HAP-1 (cell line): ENCODE results near the gene PLCD1.

Experiments used
- DNase-seq, 2 experiments: peaks; one replicate each; pipeline ENCODE4 v3.0.0-alpha.2; 2016 to 2020; ENCODE audit warnings: low spot score in 2 of 2
- H3K27me3 ChIP-seq: fragments of 250-450 bp; sonication (Bioruptor Pico); 2 replicates; pipeline ENCODE4 v1.5.1; 2020; ENCODE audit warnings: low read depth, mild to moderate bottlenecking, moderate library complexity
- H3K36me3 ChIP-seq: fragments of 250-450 bp; sonication (Bioruptor Pico); replicated peaks from 2 replicates; pipeline ENCODE4 v1.5.1; 2020; ENCODE audit warnings: mild to moderate bottlenecking
- H3K4me1 ChIP-seq: fragments of 250-450 bp; sonication (Bioruptor Pico); 2 replicates; pipeline ENCODE4 v1.5.1; 2020; ENCODE audit warnings: mild to moderate bottlenecking
- H3K4me3 ChIP-seq: fragments of 250-450 bp; sonication (Bioruptor Pico); 2 replicates; pipeline ENCODE4 v1.5.1; 2020; ENCODE audit warnings: mild to moderate bottlenecking, moderate library complexity
- H3K9me3 ChIP-seq: fragments of 250-450 bp; sonication (Bioruptor Pico); 2 replicates; pipeline ENCODE4 v1.5.1; 2020; ENCODE audit warnings: mild to moderate bottlenecking, moderate library complexity
- in situ Hi-C: fragments of 300-500 bp; cut with MboI; formaldehyde crosslinking; loops from 3 replicates; pipeline ENCODE4 v1.14.3; 2020; ENCODE audit warnings: low sequenced_read_pairs, inconsistent platforms, mixed read lengths

PLCD1 gene

GRCh38 chr3:37997342-37997741, 32.1 kb downstream of the PLCD1 start:
- peaks cover 8% of the 10 kb centered on the region for H3K36me3 ChIP-seq
- no peaks in the 10 kb centered on the region for H3K9me3 ChIP-seq
- in situ Hi-C loops, result no loop called here
- H3K4me1 ChIP-seq, result peaks cover 14% of the 10 kb centered on the region
- H3K4me3 ChIP-seq, result no peak overlapping the region
- no peak for DNase-seq
- H3K27me3 ChIP-seq, result no peaks in the 10 kb centered on the region

- Histone ChIP-seq H3K4me1 (peaks cover 14% of the 10 kb centered on the region), H3K36me3 (peaks cover 8% of the 10 kb centered on the region), H3K9me3 (no peaks in the 10 kb centered on the region), H3K4me3 (no peak overlapping the region), H3K27me3 (no peaks in the 10 kb centered on the region)
- peak; percentile 56 to 89 for DNase-seq
- in situ Hi-C loops, result no loop called here
These were observed 32.6 kb downstream of the PLCD1 start for GRCh38 chr3:37996785-37997301.

- DNase-seq, result no peak
- H3K4me3 ChIP-seq, result no peak overlapping the region
- H3K4me1 ChIP-seq, result peaks cover 14% of the 10 kb centered on the region
- H3K27me3 ChIP-seq, result no peaks in the 10 kb centered on the region
- H3K36me3 ChIP-seq, result peaks cover 8% of the 10 kb centered on the region
- no peaks in the 10 kb centered on the region for H3K9me3 ChIP-seq
- in situ Hi-C loops, result no loop called here
These were observed 33.5 kb downstream of the PLCD1 start for GRCh38 chr3:37995652-37996641.

GRCh38 chr3:37994639-37994972, 34.8 kb downstream of the PLCD1 start:
- H3K4me1 ChIP-seq, result peaks cover 14% of the 10 kb centered on the region
- DNase-seq, result no peak
- H3K9me3 ChIP-seq, result no peaks in the 10 kb centered on the region
- H3K4me3 ChIP-seq, result peak overlapping the region; percentile 57
- H3K27me3 ChIP-seq, result no peaks in the 10 kb centered on the region
- in situ Hi-C loops, result no loop called here
- H3K36me3 ChIP-seq, result peaks cover 5% of the 10 kb centered on the region

- Histone ChIP-seq H3K9me3 (no peaks in the 10 kb centered on the region), H3K4me1 (peaks cover 14% of the 10 kb centered on the region), H3K4me3 (peak overlapping the region; percentile 57), H3K36me3 (peaks cover 3% of the 10 kb centered on the region), H3K27me3 (no peaks in the 10 kb centered on the region)
- DNase-seq, result peak; percentile 64 to 86
- in situ Hi-C loops, result no loop called here
These were observed 35.4 kb downstream of the PLCD1 start for GRCh38 chr3:37993820-37994638.

GRCh38 chr3:37993460-37993819, 36.0 kb downstream of the PLCD1 start:
- peak overlapping the region; percentile 57 for H3K4me3 ChIP-seq
- H3K4me1 ChIP-seq, result peaks cover 14% of the 10 kb centered on the region
- no peaks in the 10 kb centered on the region for H3K9me3 ChIP-seq
- no peak for DNase-seq
- H3K36me3 ChIP-seq, result peaks cover 3% of the 10 kb centered on the region
- in situ Hi-C loops, result no loop called here
- no peaks in the 10 kb centered on the region for H3K27me3 ChIP-seq

- H3K9me3 ChIP-seq, result no peaks in the 10 kb centered on the region
- no peak overlapping the region for H3K4me3 ChIP-seq
- DNase-seq, result no peak
- no peaks in the 10 kb centered on the region for H3K27me3 ChIP-seq
- peaks cover 3% of the 10 kb centered on the region for H3K36me3 ChIP-seq
- H3K4me1 ChIP-seq, result peaks cover 14% of the 10 kb centered on the region
- in situ Hi-C loops, result no loop called here
These were observed 36.4 kb downstream of the PLCD1 start for GRCh38 chr3:37993067-37993455.

- no peaks in the 10 kb centered on the region for H3K9me3 ChIP-seq
- no peaks in the 10 kb centered on the region for H3K27me3 ChIP-seq
- in situ Hi-C loops, result no loop called here
- H3K36me3 ChIP-seq, result peaks cover 3% of the 10 kb centered on the region
- no peak for DNase-seq
- no peak overlapping the region for H3K4me3 ChIP-seq
- H3K4me1 ChIP-seq, result peaks cover 14% of the 10 kb centered on the region
These were observed 37.0 kb downstream of the PLCD1 start for GRCh38 chr3:37992271-37993066.

- in situ Hi-C loops, result no loop called here
- Histone ChIP-seq H3K9me3 (no peaks in the 10 kb centered on the region), H3K4me3 (no peak overlapping the region), H3K36me3 (no peaks in the 10 kb centered on the region; the same call in 1 of the 2 replicates), H3K4me1 (peaks cover 14% of the 10 kb centered on the region), H3K27me3 (no peaks in the 10 kb centered on the region)
- no peak for DNase-seq
These were observed 37.6 kb downstream of the PLCD1 start for GRCh38 chr3:37991823-37992222.

- Histone ChIP-seq H3K4me1 (peaks cover 14% of the 10 kb centered on the region), H3K27me3 (no peaks in the 10 kb centered on the region), H3K9me3 (no peaks in the 10 kb centered on the region), H3K4me3 (no peak overlapping the region), H3K36me3 (no peaks in the 10 kb centered on the region; the same call in 1 of the 2 replicates)
- DNase-seq, result no peak
- in situ Hi-C loops, result no loop called here
These were observed 38.3 kb downstream of the PLCD1 start for GRCh38 chr3:37991109-37991508.

- no peaks in the 10 kb centered on the region for H3K27me3 ChIP-seq
- no peaks in the 10 kb centered on the region for H3K36me3 ChIP-seq
- in situ Hi-C loops, result no loop called here
- no peaks in the 10 kb centered on the region for H3K9me3 ChIP-seq
- peaks cover 14% of the 10 kb centered on the region for H3K4me1 ChIP-seq
- DNase-seq, result no peak
- H3K4me3 ChIP-seq, result no peak within 1 kb of the TSS
These were observed 38.9 kb downstream of the PLCD1 start, which contains the start of gene VILL for GRCh38 chr3:37990527-37990926. TSS of gene VILL (plus strand) at chr3:37990786. CDS start at chr3:37993673, 2,887 bp downstream.

- no peak overlapping the region for H3K4me3 ChIP-seq
- in situ Hi-C loops, result no loop called here
- H3K4me1 ChIP-seq, result peaks cover 10% of the 10 kb centered on the region
- H3K9me3 ChIP-seq, result no peaks in the 10 kb centered on the region
- H3K27me3 ChIP-seq, result no peaks in the 10 kb centered on the region
- no peaks in the 10 kb centered on the region for H3K36me3 ChIP-seq
- no peak for DNase-seq
These were observed 39.5 kb downstream of the PLCD1 start for GRCh38 chr3:37989821-37990480.
